Esophagus muscularis mucosa (tissue), 4 donors: ENCODE data around the gene TCF7L2. TPM values are rescaled to one million over a fixed set of nuclear protein-coding genes. Genes with fewer than 3 reads are reported as not detected.
A peak's percentile ranks its signal among the peaks of the same experiment; 100 is the strongest.

Source experiments
- DNase-seq: peaks from one replicate; pipeline ENCODE4 v3.0.0-alpha.2; 2017; ENCODE audit errors: extremely low spot score
- H3K27ac ChIP-seq, 4 donors: fragments of 200-600 bp; sonication (generic); replicated peaks in 1 of 4; 1 replicate in 3 of 4; 2 replicates in 1 of 4; pipeline ENCODE4 v1.5.1; 2016 to 2019; ENCODE audit warnings: mild to moderate bottlenecking in 1 of 4
- H3K27me3 ChIP-seq, 4 donors: fragments of 200-600 bp; sonication (generic); one replicate each; pipeline versions ENCODE4 v1.5.1 to v1.6.0; 2016 to 2019
- H3K36me3 ChIP-seq, 4 donors: fragments of 200-600 bp; sonication (generic); one replicate each; pipeline ENCODE4 v1.5.1; 2016 to 2019
- H3K4me1 ChIP-seq, 4 donors: fragments of 200-600 bp; sonication (generic); one replicate each; pipeline ENCODE4 v1.5.1; 2016 to 2019
- H3K4me3 ChIP-seq, 4 donors: fragments of 200-600 bp; sonication (generic); 1 replicate in 2 of 4; 2 replicates in 2 of 4; pipeline ENCODE4 v1.5.1; 2016 to 2019; ENCODE audit warnings: mild to moderate bottlenecking in 4 of 4, moderate library complexity in 1 of 4
- H3K9me3 ChIP-seq, 4 donors: fragments of 200-600 bp; sonication (generic); 1 replicate in 3 of 4; 2 replicates in 1 of 4; pipeline ENCODE4 v1.5.1; 2016 to 2019
- CTCF ChIP-seq, 3 experiments: fragments of 200-600 bp in 2 of 3; fragments of 450-650 bp in 1 of 3; sonication (generic) in 2 of 3; IDR thresholded peaks; one replicate each; pipeline ENCODE4 v1.5.1; 2017 to 2019; ENCODE audit warnings: antibody characterized with exemption in 3 of 3, mild to moderate bottlenecking in 2 of 3, moderate library complexity in 1 of 3
- EP300 ChIP-seq: sonication (generic); formaldehyde crosslinking; IDR thresholded peaks from one replicate; pipeline ENCODE4 v1.6.1; 2017; ENCODE audit warnings: antibody characterized with exemption
- POLR2A ChIP-seq: fragments of 450-650 bp; IDR thresholded peaks from one replicate; pipeline ENCODE4 v1.6.1; 2017; ENCODE audit warnings: antibody characterized with exemption, moderate library complexity, mild to moderate bottlenecking, low read depth
- POLR2AphosphoS5 ChIP-seq, 2 donors: sonication (generic); formaldehyde crosslinking; IDR thresholded peaks; one replicate each; pipeline ENCODE4 v1.6.1; 2017; ENCODE audit warnings: antibody characterized with exemption in 2 of 2
- WGBS: methylation state at CpG from one replicate; pipeline ENCODE4 v1.1.5; 2018; 5-methylcytosine and 5-hydroxymethylcytosine counted together
- intact Hi-C: fragments of 100-400 bp; cut with DNase I; formaldehyde crosslinking; loops from one replicate; pipeline ENCODE4 v1.15.1; 2023
- total RNA-seq, 4 donors: library from RNA; depleted of rRNA; stranded (reverse); fragments of >200 nt; gene quantifications; one replicate each; pipeline versions ENCODE4 v1.1.0 to v1.2.1, GENCODE V29; 2016

TCF7L2 gene
- total RNA-seq, 4 donors from 2014 or later = 7.8 to 24.1 (median 19.2) TPM

DNA sequence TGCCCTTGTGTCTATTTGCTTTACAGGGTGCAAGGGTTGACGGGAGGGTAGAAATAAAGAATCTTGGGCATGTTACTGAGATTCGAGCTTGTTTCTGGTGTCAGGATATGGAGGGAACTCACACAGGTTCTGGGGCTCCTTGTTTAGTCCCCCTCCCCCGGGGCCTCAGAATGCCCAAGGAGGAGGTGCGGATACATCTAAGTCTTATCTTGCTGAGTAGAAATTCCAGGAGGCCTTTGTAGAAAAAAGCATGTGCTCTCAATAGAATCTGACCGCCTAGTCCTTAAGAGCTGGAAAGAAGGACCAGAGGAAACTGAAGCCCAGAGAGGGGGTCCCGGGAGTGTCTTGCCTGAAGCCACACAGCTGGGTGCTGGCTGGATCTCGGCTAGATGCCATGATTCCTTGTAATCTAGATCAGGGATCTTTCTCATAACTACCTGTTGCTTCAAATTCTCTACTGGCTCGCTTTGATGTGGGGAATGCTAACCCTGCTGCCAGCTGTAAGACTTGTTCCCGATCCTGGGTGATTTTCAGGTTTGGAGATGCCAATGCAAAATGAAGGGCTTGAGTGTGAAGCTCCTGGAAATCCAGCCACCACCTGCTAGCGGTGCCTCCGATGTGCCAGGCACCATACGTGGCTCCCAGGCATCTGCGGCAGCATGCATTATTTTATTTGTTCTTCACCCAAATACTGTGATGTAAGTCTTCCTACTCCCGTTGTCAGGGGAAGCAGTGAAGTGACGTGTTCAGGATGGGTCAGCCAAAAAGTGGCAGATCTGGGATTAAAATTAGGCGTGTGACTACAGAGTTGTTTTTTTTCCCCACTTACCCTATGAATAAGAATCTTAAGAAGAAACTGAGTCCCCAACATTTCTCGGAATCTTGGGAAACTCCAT, 226.0 kb downstream of the TCF7L2 start:
- peak; percentile 75 for DNase-seq

DNA sequence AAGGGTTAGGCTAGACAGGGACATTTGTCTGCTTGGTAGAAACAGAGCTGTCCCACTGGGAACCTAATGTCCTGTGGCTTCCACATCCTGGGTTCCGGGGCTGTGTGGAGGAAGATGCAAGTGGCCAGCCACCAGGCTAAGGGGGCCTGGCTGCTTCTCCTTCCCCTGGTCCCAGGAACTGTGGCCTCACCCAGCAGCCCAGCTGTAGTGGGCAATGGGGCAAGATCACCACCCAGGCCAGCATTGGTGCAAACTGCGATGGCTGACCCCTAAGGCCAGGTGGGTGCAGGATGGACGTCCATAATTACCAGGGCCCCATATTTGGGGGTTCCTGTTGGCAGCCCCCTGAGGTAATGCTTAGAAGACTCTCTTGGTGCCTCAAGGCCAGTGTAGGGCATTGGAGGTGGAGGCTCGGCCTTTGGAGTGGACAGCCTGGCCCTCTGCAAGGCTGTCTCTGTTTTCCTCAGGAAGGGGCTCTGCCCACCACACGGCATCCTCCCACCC, 226.7 kb downstream of the TCF7L2 start:
- intact Hi-C loops = no loop called here
- no peak for TF ChIP-seq EP300
- TF ChIP-seq CTCF (IDR thresholded peaks at IDR 0.05) = no peak
- TF ChIP-seq POLR2AphosphoS5 (IDR thresholded peaks at IDR 0.05) = no peak
- no peak for TF ChIP-seq POLR2A
- Histone ChIP-seq H3K36me3 (no peaks in the 10 kb centered on the region), H3K9me3 (no peaks in the 10 kb centered on the region), H3K4me3 (no peak overlapping the region), H3K27me3 (no peaks in the 10 kb centered on the region), H3K27ac (no peak overlapping the region), H3K4me1 (peaks cover 0 to 20% (median 6%) of the 10 kb centered on the region in 4 donors)
- 88% methylated on average over 4 of the region's 5 CpGs for WGBS
- DNase-seq = peak; percentile 85

More for the DNA sequence above, 226.0 kb downstream of the TCF7L2 start:
- H3K27ac ChIP-seq = no peak overlapping the region
- H3K27me3 ChIP-seq = no peaks in the 10 kb centered on the region
- WGBS = 87% methylated on average over 15 of the region's 17 CpGs
- TF ChIP-seq CTCF (IDR thresholded peaks at IDR 0.05) (no peak), POLR2A (no peak), POLR2AphosphoS5 (IDR thresholded peaks at IDR 0.05) (no peak), EP300 (no peak)
- H3K4me3 ChIP-seq = no peak overlapping the region
- intact Hi-C loops = no loop called here
- peaks cover 0 to 19% (median 6%) of the 10 kb centered on the region in 4 donors for H3K4me1 ChIP-seq
- no peaks in the 10 kb centered on the region for H3K9me3 ChIP-seq
- H3K36me3 ChIP-seq = no peaks in the 10 kb centered on the region

DNA sequence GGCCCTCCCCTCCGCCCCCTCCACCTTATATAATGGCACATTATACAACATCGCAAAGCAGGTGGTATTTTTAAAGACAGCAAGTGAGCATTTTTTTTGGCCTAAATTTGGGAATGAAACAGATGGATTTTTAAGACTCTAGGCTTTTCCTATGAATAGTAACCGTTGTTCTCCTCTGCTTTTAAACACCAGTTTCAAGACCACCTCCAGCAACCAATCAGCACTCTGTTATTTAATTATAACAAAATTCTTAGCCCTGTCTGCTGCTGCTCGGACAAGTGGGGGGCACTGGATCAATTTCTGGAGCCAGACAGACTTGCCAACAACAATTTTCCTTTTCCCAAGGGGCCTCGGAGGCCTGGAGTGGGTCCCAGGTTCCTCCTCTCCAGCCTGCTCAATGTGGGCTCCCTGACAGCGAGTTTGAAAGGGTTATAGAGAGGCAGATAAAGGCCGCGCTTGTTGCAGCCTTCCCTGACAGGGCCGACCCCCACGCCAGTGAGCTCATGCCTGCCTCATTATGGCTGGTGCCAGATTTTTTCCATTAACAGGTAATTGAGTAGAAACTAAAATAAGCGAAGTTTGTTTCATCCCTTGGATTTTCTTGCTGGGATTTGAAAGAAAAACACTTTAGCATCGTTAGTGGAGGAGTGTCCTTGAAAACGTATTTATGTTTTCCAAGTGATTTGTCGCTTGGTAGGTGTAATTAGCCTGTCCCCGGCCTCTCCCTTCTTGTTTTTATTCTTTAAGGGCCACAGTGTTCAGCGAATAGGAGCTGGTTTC, 227.3 kb downstream of the TCF7L2 start:
- H3K27me3 ChIP-seq = no peaks in the 10 kb centered on the region
- no peak overlapping the region for H3K4me3 ChIP-seq
- H3K27ac ChIP-seq = no peak overlapping the region
- no peaks in the 10 kb centered on the region for H3K36me3 ChIP-seq
- peak; percentile 72 for DNase-seq
- intact Hi-C loops = no loop called here
- peaks cover 0 to 20% (median 6%) of the 10 kb centered on the region in 4 donors for H3K4me1 ChIP-seq
- H3K9me3 ChIP-seq = no peaks in the 10 kb centered on the region
- 67% methylated on average over 16 of the region's 16 CpGs for WGBS
- no peak for TF ChIP-seq POLR2AphosphoS5 (IDR thresholded peaks at IDR 0.05)
- no peak for TF ChIP-seq POLR2A
- TF ChIP-seq EP300 = no peak
- TF ChIP-seq CTCF (IDR thresholded peaks at IDR 0.05) = no peak

GRCh38 chr10:113177936-113178335, 227.9 kb downstream of the TCF7L2 start:
- peak; percentile 31 for DNase-seq
- TF ChIP-seq EP300 = no peak
- TF ChIP-seq CTCF (IDR thresholded peaks at IDR 0.05) = no peak
- TF ChIP-seq POLR2A = no peak
- TF ChIP-seq POLR2AphosphoS5 (IDR thresholded peaks at IDR 0.05) = no peak
- Histone ChIP-seq H3K9me3 (no peaks in the 10 kb centered on the region), H3K4me1 (peaks cover 0 to 20% (median 6%) of the 10 kb centered on the region in 4 donors), H3K36me3 (no peaks in the 10 kb centered on the region), H3K27ac (no peak overlapping the region), H3K4me3 (no peak overlapping the region), H3K27me3 (no peaks in the 10 kb centered on the region)
- WGBS = 94% methylated on average over 6 of the region's 11 CpGs
- intact Hi-C loops = no loop called here
